Activated naive CD8-positive, alpha-beta T cell treated with anti-CD3 and anti-CD28 coated beads for 36 hours (primary cell): ENCODE results near the gene C1QC. TPM values are rescaled to one million over a fixed set of nuclear protein-coding genes. Genes with fewer than 3 reads are reported as not detected.

ENCODE experiments used
- DNase-seq: peaks from one replicate; pipeline ENCODE4 v3.0.0; 2021
- H3K27ac Mint-ChIP-seq: one replicate; pipeline ENCODE4 v1.8.0; 2022; ENCODE audit warnings: mild to moderate bottlenecking, moderate library complexity, mixed read lengths
- H3K27me3 Mint-ChIP-seq: one replicate; pipeline ENCODE4 v1.8.0; 2022; ENCODE audit warnings: mild to moderate bottlenecking, mixed read lengths
- H3K36me3 Mint-ChIP-seq: one replicate; pipeline ENCODE4 v1.8.0; 2021; ENCODE audit warnings: mild to moderate bottlenecking, mixed read lengths
- H3K4me1 Mint-ChIP-seq: one replicate; pipeline ENCODE4 v1.8.0; 2021; ENCODE audit warnings: mixed read lengths
- H3K4me3 Mint-ChIP-seq: one replicate; pipeline ENCODE4 v1.8.0; 2022; ENCODE audit warnings: mild to moderate bottlenecking, moderate library complexity, mixed read lengths
- H3K9me3 Mint-ChIP-seq: one replicate; pipeline ENCODE4 v1.8.0; 2022; ENCODE audit warnings: mixed read lengths
- total RNA-seq, 2 experiments: library from RNA; stranded (reverse); gene quantifications; one replicate each; pipeline ENCODE4 v1.2.3, GENCODE V29; 2021

Gene C1QC
- total RNA-seq = not detected

DNA sequence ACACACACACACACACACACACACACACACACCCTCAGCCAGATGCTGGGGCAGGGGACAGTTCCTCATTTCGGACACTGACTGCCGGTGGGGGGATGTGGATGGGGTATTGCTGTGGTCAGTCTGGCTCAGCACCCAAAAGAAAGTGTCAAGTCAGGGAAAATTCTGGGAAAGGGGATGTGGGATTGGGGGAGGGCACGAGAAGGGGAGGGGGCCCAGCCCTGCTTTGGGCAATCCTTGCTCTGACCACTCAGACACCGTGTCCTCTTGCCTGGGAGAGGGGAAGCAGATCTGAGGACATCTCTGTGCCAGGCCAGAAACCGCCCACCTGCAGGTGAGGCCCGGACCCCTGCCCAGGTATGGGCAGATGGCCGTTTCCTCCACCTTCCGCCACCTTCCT is at the start of gene C1QC:
C1QC (plus strand) TSS at position 253 of the 400 bp plus-strand sequence. CDS start 391 bp downstream, outside the sequence.
- DNase-seq = no peak
- Mint-ChIP-seq H3K4me1 (no peaks in the 10 kb centered on the region), H3K36me3 (no peaks in the 10 kb centered on the region), H3K27ac (no peak within 1 kb of the TSS), H3K9me3 (no peaks in the 10 kb centered on the region), H3K27me3 (peaks cover 27% of the 10 kb centered on the region), H3K4me3 (no peak within 1 kb of the TSS)

DNA sequence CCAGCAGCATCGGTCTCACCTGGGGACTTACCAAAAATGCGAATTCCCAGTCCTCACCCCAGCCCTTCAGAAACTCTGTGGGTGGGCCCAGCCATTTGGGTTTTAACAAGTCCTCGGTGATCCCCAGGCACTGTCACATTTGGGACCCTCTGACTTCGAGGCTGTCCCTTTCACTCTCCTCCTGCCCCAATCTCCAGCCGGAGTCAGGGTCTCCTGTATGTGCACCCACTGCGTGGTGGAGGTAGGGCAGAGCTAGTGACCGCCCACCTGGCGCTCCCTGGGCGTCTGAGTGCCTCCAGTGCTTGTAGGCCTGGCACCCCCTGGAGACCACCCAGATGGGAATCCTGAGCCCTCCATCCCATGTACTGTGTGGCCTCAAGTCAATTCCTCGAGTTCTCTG is 49.0 kb upstream of the C1QC start:
- Mint-ChIP-seq H3K27ac (no peak overlapping the region), H3K27me3 (peaks cover 34% of the 10 kb centered on the region), H3K9me3 (no peaks in the 10 kb centered on the region), H3K36me3 (no peaks in the 10 kb centered on the region), H3K4me1 (no peaks in the 10 kb centered on the region), H3K4me3 (no peak overlapping the region)
- no peak for DNase-seq

DNA sequence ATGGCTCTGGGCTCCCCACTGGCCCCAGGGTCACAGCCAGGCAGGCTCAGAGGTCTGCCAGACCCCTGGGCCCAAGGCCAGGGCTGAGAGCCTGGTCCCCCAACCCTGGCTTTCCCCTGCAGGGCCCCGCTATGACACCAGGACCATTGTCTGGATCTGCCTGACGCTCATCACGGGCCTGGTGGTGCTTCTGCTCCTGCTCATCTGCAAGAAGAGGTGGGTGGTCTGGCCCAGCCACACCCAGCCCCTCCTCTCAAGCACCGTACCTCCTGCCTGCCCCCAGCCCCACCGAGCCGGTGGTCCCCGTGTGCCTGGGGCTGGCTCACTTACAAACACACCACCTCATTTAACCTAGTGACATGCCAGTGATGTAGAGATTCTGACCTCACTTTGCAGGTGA is 48.3 kb upstream of the C1QC start:
- H3K27ac Mint-ChIP-seq = no peak overlapping the region
- H3K36me3 Mint-ChIP-seq = no peaks in the 10 kb centered on the region
- H3K4me3 Mint-ChIP-seq = no peak overlapping the region
- H3K27me3 Mint-ChIP-seq = peaks cover 33% of the 10 kb centered on the region
- DNase-seq = no peak
- H3K4me1 Mint-ChIP-seq = no peaks in the 10 kb centered on the region
- no peaks in the 10 kb centered on the region for H3K9me3 Mint-ChIP-seq

DNA sequence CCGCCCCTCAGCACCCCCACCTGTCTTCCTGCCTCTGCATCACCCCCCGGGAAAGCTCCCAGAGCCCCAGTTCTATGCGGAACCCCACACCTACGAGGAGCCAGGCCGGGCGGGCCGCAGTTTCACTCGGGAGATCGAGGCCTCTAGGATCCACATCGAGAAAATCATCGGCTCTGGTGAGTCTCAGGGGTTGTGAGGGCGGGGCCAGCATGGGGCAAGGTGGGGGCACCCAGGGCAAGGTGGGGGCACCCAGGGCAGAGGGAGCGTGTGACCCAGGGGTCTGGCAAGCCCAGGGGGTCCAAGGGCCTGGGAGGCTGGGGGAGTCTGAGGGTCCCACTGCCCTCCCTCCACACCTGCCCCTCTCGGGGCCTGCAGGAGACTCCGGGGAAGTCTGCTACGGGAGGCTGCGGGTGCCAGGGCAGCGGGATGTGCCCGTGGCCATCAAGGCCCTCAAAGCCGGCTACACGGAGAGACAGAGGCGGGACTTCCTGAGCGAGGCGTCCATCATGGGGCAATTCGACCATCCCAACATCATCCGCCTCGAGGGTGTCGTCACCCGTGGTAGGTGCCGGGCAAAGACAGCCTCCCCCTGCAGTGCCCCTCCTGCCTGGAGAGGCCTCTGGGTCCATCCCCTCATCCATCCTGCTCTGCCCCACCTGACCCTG is 46.0 kb upstream of the C1QC start:
- DNase-seq = no peak
- peaks cover 19% of the 10 kb centered on the region for H3K27me3 Mint-ChIP-seq
- H3K27ac Mint-ChIP-seq = no peak overlapping the region

DNA sequence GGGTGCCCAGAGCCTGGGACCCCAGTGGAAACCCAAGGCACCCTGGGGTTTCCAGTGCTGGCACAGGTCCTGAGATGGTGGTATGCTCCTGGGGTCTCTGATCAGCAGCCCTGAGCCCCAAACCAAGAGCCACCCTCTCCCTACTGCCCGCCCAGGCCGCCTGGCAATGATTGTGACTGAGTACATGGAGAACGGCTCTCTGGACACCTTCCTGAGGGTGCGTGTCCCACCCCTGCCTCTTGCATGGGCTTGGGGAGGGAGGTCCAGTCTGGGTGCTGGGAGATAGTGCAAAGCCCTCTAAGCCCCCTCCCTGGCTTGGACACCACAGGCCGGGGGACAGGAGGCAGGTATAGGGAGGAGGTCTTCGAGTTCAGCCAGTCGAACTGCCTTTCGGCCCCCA is 45.4 kb upstream of the C1QC start:
- Mint-ChIP-seq H3K27me3 (peaks cover 22% of the 10 kb centered on the region), H3K4me3 (no peak overlapping the region), H3K4me1 (no peaks in the 10 kb centered on the region), H3K9me3 (no peaks in the 10 kb centered on the region), H3K27ac (no peak overlapping the region), H3K36me3 (no peaks in the 10 kb centered on the region)
- no peak for DNase-seq

More for the DNA sequence above, 46.0 kb upstream of the C1QC start:
- no peak overlapping the region for H3K4me3 Mint-ChIP-seq
- no peaks in the 10 kb centered on the region for H3K9me3 Mint-ChIP-seq
- H3K36me3 Mint-ChIP-seq = no peaks in the 10 kb centered on the region
- H3K4me1 Mint-ChIP-seq = no peaks in the 10 kb centered on the region

DNA sequence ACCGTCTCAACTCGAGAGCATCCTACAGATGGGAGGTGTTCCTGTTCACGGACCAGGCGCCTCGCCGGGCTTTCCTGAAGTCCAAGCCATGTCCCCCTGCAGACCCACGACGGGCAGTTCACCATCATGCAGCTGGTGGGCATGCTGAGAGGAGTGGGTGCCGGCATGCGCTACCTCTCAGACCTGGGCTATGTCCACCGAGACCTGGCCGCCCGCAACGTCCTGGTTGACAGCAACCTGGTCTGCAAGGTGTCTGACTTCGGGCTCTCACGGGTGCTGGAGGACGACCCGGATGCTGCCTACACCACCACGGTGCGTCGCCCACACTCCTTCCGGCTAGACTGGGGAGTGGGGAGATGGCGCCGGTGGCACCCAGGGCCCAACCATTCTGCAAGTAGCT is 44.7 kb upstream of the C1QC start:
- no peaks in the 10 kb centered on the region for H3K4me1 Mint-ChIP-seq

DNA sequence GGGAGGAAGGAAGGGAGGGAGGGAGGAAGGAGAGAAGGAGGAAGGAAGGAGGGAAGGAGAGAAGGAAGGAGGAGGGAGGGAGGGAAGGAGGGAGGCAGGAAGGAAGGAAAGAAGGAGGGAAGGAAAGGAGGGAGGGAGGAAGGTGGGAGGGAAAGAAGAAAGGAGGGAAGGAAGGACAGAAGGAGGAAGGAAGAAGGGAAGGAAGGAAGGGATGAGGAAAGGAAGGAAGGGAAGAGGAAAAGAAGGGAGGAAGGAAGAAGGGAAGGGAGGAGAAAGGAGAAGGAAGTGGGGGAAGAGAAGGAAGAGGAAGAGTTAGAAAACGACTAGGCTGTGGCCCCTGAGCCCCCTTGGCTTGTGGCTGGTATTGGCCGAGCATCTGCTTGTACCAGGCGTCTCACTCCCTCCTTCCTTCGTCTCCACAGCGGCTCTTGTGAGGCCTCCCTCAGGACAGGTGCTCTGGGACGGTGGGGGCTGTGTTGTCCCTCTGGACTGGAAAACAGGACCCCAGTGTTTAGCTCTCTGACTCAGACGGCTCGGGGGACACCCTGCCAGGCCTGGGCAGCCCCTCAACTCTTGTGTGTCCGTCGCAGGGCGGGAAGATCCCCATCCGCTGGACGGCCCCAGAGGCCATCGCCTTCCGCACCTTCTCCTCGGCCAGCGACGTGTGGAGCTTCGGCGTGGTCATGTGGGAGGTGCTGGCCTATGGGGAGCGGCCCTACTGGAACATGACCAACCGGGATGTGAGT is 43.2 kb upstream of the C1QC start:
- H3K27me3 Mint-ChIP-seq = peaks cover 30% of the 10 kb centered on the region
- no peak for DNase-seq
- no peaks in the 10 kb centered on the region for H3K9me3 Mint-ChIP-seq
- H3K4me1 Mint-ChIP-seq = no peaks in the 10 kb centered on the region
- H3K4me3 Mint-ChIP-seq = no peak overlapping the region
- no peaks in the 10 kb centered on the region for H3K36me3 Mint-ChIP-seq
- no peak overlapping the region for H3K27ac Mint-ChIP-seq

More for the DNA sequence above, 44.7 kb upstream of the C1QC start:
- no peak overlapping the region for H3K4me3 Mint-ChIP-seq
- DNase-seq = no peak
- H3K36me3 Mint-ChIP-seq = no peaks in the 10 kb centered on the region
- H3K27me3 Mint-ChIP-seq = peaks cover 25% of the 10 kb centered on the region
- H3K9me3 Mint-ChIP-seq = no peaks in the 10 kb centered on the region
- no peak overlapping the region for H3K27ac Mint-ChIP-seq

DNA sequence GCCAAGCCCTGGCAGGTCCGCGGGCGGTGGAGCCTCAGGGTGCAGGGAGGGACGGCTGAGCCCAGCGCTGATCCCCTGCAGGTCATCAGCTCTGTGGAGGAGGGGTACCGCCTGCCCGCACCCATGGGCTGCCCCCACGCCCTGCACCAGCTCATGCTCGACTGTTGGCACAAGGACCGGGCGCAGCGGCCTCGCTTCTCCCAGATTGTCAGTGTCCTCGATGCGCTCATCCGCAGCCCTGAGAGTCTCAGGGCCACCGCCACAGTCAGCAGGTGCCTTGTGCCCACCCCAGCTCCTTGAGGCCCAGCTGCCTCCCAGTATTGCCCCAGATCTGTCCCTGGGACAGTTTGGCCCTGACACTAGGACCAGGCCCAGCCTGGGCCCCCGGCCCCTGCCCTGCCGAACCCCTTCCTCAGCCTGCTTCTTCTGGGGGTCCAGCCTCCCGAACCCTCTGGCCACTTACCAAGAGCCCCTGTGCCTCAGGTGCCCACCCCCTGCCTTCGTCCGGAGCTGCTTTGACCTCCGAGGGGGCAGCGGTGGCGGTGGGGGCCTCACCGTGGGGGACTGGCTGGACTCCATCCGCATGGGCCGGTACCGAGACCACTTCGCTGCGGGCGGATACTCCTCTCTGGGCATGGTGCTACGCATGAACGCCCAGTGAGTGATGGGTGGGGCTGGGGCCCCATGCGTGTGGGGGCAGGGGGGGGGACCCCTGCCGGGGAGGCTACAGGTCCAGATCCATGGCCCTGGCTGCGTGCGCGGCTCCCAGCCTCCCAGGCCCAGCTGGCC is 42.4 kb upstream of the C1QC start:
- H3K36me3 Mint-ChIP-seq = no peaks in the 10 kb centered on the region
- H3K4me1 Mint-ChIP-seq = no peaks in the 10 kb centered on the region
- DNase-seq = no peak
- no peak overlapping the region for H3K27ac Mint-ChIP-seq
- H3K9me3 Mint-ChIP-seq = no peaks in the 10 kb centered on the region
- H3K4me3 Mint-ChIP-seq = no peak overlapping the region
- H3K27me3 Mint-ChIP-seq = peaks cover 32% of the 10 kb centered on the region

DNA sequence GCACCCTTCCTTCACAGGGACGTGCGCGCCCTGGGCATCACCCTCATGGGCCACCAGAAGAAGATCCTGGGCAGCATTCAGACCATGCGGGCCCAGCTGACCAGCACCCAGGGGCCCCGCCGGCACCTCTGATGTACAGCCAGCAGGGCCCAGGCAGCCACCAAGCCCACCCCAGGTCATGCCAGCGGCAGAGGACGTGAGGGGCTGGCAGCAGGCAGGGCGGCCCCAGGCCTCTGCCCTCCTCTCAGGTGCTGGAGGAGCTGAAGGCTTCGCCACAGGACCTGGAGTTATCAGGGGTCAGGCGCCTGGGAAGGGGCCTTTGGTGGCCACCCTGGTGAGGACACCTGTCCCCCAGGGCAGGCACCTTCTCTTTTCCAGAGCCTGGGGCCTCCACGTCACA is 41.8 kb upstream of the C1QC start:
- no peak overlapping the region for H3K4me3 Mint-ChIP-seq
- no peak for DNase-seq
- H3K9me3 Mint-ChIP-seq = no peaks in the 10 kb centered on the region
- no peak overlapping the region for H3K27ac Mint-ChIP-seq
- H3K36me3 Mint-ChIP-seq = no peaks in the 10 kb centered on the region
- no peaks in the 10 kb centered on the region for H3K4me1 Mint-ChIP-seq
- H3K27me3 Mint-ChIP-seq = peaks cover 36% of the 10 kb centered on the region

DNA sequence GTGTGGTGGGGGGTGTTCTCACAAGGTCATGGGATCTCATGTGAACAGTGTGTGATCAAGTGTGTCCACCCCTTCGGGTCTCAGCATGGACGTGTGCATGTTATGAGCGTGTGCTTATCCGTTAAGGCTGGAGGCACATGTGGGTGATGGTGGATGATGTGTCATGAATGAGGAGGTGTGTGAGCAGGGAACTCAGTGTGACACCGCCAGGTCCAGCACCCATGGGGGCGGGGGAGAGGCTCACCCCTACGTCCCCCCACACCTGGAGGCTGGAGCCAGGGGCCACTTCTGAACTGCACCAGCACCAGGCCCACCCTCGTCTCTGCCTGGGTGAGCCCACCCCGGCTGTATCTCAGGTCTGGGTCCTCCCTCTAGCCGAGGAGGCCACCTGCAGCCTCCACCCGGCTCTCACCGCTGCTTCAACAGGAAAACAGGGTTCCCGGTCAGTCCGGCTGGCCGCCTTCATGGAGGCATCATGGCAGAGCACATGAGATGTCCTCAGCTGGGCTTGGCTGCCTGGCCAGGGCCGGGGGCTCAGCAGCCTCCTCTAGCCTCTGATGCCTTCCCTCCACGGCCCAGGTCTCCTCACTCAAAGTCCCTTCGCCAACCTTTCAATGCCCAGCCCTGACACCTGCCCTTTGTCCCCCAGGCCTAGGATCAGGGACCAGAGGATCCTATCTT is 41.2 kb upstream of the C1QC start:
- no peaks in the 10 kb centered on the region for H3K9me3 Mint-ChIP-seq
- no peak overlapping the region for H3K27ac Mint-ChIP-seq
- H3K4me1 Mint-ChIP-seq = no peaks in the 10 kb centered on the region
- H3K27me3 Mint-ChIP-seq = peaks cover 39% of the 10 kb centered on the region
- DNase-seq = no peak
- H3K36me3 Mint-ChIP-seq = no peaks in the 10 kb centered on the region
- H3K4me3 Mint-ChIP-seq = no peak overlapping the region

DNA sequence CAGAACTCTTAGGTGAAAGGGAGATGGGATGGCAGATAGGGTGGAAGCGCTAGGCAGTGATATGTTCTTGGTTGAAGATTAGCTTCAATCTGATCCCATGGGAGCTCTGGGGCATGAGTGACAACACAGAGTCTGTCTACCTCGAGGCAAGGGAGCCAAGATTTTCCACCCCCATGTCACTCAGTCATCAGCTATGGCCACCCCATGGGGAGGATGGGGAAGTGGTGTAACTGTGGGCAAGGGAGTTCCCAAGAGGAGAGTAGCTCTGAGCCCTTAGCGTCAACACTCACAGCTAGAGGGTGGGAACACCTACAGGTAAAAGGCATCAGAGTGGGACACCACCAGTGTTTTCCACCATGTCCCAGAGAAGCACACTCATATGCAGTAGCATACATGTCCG is 37.3 kb upstream of the C1QC start:
- Mint-ChIP-seq H3K27me3 (peaks cover 71% of the 10 kb centered on the region), H3K4me1 (no peaks in the 10 kb centered on the region), H3K27ac (no peak overlapping the region), H3K36me3 (no peaks in the 10 kb centered on the region), H3K9me3 (no peaks in the 10 kb centered on the region), H3K4me3 (no peak overlapping the region)
- DNase-seq = no peak

DNA sequence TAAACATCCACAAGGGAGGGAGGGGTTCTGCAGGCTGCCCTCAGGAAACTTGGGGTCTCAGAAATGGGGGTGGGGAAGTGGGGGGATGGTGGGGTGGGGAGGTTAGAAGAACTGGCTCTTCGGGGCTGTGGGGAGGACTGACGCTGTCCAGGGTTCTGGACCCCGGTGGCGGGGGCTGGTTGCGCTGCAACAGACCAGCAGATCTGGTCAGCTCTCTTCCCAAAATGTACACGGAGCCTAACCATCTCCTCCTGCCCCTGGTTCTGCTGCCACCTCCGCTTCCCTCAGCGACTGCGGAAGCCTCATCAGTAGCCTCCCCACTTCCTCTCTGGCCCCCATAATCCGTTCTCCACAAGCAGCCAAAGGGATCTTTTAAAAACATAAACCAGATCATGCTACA is 36.3 kb upstream of the C1QC start:
- Mint-ChIP-seq H3K4me1 (no peaks in the 10 kb centered on the region), H3K27me3 (peaks cover 75% of the 10 kb centered on the region), H3K36me3 (no peaks in the 10 kb centered on the region), H3K4me3 (no peak overlapping the region), H3K27ac (no peak overlapping the region), H3K9me3 (no peaks in the 10 kb centered on the region)
- DNase-seq = no peak

DNA sequence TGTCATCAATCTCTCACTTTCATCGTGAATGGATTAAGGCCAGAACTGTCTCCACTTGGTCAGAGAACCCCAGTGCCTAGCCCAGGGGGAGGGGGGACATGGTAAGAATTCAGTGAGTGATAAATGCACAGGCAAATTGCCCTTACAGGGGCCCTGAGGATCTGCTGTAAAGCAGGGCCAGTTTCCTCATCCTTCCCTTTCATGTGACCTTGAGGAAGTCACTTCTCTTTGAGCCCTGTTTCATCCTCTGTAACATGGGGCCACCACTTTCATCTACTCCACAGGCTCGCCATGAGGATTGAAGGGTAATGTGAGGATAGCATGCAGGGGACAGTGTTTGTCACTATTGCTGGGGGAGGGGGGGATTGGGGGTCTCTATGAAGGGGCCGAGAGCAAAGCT is 35.1 kb upstream of the C1QC start:
- Mint-ChIP-seq H3K4me3 (no peak overlapping the region), H3K4me1 (no peaks in the 10 kb centered on the region), H3K9me3 (no peaks in the 10 kb centered on the region), H3K36me3 (no peaks in the 10 kb centered on the region), H3K27me3 (peaks cover 69% of the 10 kb centered on the region), H3K27ac (no peak overlapping the region)
- DNase-seq = no peak

DNA sequence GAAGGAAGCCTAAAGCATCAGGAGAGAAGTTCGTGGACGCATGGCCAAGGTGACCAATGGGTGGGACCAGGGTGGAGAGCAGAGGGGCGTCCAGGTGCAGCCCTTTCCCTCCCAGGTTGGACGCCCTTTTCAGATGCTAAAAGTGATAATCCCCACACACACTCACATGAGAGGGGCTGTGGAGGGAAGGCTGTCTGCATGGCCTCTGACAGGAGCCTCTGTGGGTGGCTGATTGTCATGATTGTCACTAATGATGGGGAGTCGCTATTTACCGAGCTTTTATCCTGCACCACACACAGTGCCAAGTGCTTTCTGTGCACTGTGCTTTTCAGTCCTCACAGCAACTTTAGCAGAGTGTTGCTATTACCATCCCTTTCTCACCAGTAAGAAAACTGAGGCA is 34.1 kb upstream of the C1QC start:
- Mint-ChIP-seq H3K27me3 (peaks cover 62% of the 10 kb centered on the region), H3K9me3 (no peaks in the 10 kb centered on the region), H3K27ac (no peak overlapping the region), H3K4me1 (no peaks in the 10 kb centered on the region), H3K36me3 (no peaks in the 10 kb centered on the region), H3K4me3 (no peak overlapping the region)
- no peak for DNase-seq

DNA sequence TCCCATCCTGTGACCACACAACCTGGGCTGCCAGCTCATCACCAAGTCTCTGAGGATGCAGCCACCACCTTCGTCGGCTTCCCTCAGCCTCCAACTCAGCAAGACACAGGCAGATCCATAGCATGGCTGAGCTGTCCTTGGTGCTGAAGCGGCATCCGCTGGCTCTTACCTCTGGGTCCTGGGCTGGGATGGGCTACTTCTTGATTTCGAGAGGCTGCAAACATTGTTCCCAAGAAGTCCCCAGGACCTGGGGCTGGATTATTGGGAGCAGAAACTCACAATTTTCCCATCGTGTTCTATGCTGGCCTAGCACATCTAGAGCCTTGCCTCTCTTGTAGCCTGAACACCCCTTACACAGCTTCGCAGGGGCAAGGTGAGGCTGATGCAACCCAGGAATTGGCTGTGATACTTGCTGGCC is 31.9 kb upstream of the C1QC start:
- no peak overlapping the region for H3K4me3 Mint-ChIP-seq
- peaks cover 53% of the 10 kb centered on the region for H3K27me3 Mint-ChIP-seq
- H3K27ac Mint-ChIP-seq = no peak overlapping the region
- H3K9me3 Mint-ChIP-seq = no peaks in the 10 kb centered on the region
- no peaks in the 10 kb centered on the region for H3K36me3 Mint-ChIP-seq
- DNase-seq = peak; percentile 14
- no peaks in the 10 kb centered on the region for H3K4me1 Mint-ChIP-seq
